H54 (cell line): Measurements from ENCODE around the gene RHOV.

ENCODE experiments used
- DNase-seq: peaks from one replicate; pipeline ENCODE4 v3.0.0; 2011; ENCODE audit warnings: low spot score, mixed read lengths; ENCODE audit not compliant: insufficient read length
- FAIRE-seq: peaks from 3 replicates; lab custom pipeline; 2011; peaks lifted over from hg19 to GRCh38; lab: Jason Lieb, UNC
- POLR2A ChIP-seq: IDR thresholded peaks from 2 replicates; pipeline ENCODE4 v1.6.1; 2011; ENCODE audit warnings: low read depth, mild to moderate bottlenecking, low read length

RHOV gene, protein sequence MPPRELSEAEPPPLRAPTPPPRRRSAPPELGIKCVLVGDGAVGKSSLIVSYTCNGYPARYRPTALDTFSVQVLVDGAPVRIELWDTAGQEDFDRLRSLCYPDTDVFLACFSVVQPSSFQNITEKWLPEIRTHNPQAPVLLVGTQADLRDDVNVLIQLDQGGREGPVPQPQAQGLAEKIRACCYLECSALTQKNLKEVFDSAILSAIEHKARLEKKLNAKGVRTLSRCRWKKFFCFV

DNA sequence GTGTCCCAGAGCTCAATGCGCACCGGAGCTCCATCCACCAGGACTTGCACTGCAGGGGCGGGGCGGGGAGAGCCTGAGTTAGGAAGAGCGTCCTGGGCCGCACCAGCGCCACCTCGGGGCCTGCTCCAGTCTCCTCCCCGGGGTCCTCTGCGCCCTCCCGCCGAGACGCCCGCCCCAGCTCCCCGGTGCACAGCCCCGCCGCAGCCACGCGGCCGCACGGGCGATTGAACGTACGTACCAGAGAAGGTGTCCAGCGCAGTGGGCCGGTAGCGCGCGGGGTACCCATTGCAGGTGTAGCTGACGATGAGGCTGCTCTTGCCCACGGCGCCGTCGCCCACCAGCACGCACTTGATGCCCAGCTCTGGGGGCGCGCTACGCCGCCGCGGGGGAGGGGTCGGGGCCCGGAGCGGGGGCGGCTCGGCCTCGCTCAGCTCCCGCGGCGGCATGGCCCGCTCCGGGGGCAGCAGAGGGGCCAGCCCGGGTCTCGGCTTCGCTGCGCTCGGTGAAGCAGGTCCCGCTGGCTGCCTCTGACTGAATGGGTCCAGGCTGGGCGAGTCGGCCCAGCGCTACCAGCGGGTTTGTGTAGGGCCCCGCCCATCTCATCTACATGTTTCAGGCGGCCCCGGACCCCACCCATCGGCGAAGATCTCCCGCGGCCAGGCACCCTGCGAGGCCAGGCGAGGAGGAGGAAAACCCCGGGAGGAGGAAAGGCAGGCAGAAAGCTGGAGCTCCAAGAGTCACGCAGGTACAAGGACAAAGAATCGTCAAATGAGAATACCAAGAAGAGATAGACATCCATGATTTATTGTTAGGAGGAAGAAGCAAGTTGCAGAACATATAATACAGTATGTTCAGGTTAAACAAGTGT is at the start of gene RHOV:
TSS of gene RHOV (minus strand) at position 541 of the 868 bp plus-strand sequence. CDS start at position 446, 95 bp downstream.
- peak; percentile 73 for DNase-seq
- no peak for FAIRE-seq
- peak; percentile 30; the same call in 1 of the 2 replicates for TF ChIP-seq POLR2A

DNA sequence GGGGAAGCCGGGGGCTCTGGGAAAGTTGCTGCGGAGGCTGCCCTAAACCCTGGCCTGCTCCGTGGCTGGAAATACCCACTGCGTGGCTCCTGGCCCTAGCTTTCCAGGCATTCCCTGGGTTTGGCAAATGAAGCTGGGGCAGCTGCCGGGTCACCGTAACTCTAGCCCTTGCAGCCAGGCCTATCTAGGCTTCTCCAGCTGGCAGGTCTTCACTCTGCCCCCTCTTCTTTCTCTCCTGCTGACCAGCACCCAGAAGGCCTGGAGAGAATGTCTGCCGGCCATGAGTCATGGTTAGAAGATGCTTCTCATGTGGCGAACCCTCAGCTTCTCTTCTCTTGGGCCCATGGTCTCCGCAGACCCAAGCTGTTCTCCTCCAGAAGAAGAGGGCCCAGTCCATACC is 49.5 kb upstream of the RHOV start:
- DNase-seq: no peak
- TF ChIP-seq POLR2A: no peak
- FAIRE-seq: no peak

DNA sequence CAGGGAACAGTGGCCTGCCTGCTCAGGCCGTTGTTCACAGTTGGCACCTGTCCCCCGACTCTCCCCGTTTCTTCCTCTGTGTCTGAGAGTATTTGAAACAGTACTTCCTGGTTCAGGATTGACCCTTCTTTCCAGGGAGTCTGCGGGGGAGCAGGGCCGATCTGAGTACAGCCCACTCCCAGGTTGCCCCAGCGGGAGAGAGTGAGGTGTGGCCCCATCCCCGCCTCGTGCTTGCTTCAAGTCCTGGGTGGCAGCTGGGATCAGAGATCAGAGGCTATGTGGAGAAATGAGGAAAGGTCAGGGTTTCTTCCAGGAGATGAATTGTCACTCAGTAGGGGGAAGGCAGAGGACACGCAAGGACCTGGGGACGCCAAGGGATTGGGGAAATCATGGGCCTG is 48.6 kb upstream of the RHOV start:
- no peak for DNase-seq
- no peak for FAIRE-seq
- TF ChIP-seq POLR2A: no peak

DNA sequence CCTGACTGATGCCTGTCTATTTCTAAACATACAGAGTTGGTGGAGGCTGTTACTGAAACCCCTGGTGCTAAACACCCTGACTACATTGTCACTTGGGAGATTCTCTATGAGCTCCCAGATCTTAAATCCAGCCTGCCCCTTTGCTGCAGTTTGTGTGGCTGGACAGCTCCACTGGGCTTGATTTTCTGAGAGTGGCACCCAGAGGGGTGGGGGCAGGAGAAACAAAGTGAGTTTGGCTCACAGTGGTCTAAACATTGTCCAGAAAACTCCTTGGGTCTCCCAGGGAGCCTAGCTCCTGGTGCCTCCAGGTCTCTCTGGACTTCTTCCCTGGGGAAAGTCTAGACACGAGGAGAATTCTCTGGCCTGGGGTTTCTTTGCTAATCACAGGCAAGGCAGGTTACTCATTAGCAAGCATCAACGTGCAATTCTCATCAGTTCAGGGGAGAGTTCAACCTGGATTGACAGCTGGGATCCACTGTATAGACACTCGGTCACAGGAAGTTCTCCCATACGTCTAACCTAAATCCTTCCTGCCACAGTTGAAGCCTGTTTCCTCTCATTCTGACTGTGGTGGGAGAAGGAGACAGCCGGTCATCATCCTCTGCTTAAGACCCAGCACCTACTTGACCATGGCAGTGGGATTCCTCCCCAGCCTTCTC is 48.0 kb upstream of the RHOV start:
- FAIRE-seq (no peak), DNase-seq (no peak)
- TF ChIP-seq POLR2A: no peak

DNA sequence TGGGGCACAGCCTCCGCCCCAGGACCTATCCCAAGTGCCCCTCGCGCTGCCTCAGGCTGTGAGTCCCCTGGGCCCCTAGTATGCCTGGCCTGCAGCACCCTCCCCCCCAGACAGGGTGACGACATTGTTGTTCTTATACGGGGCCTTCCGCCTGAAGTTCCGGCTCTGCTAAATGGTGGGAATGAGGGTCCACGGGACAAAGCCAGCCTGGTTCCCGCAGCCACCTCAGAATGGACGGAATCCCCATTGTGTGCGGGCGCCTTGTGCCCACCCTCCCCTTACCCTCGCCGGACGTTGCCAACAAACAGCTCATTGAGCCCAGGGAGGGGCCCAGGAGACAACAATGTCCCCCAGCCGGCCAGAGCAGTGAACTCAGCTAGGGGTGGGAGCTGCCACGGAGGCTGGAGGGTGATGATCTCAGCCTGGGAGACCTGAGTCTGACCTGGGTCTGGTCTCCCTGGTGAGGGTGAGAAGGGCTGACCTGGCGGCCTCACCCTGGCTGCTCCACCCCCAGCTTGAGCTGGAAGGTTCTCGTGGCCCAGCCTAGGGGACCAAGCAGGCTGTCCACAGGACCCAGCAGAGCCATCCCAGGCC is 44.9 kb upstream of the RHOV start:
- no peak for FAIRE-seq
- TF ChIP-seq POLR2A: no peak
- no peak for DNase-seq

DNA sequence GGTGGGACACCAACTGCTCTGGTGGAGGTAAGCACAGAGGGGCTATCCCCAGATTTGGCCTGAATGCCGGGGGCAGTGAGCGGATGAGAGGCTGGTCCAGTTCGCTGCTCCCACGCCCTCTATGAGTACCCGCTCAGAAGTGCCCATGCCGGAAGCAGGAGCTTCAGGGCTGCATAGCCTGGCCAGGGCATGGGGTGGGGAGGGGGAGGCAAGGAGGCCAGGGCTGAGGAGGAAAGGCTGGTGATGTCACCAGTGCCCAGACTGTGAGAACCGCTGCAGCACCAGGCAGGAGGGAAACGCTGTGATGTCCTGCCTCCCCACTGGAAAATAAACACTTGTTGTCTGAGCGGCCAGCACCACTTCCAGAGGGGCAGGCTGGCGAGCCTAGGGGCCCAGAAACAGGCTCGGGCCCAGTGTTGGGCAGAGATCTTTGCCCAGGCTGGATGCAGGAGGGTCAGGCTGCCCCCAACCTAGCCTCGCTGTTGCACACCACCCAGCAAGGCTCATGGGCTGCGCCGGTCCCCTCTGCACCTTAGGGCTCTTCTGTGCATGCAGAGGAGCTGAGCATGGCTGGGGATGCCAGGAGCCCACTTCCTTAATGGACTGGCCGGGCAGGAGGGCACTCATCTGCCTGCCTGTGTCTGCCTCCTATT is 44.2 kb upstream of the RHOV start:
- DNase-seq (no peak), FAIRE-seq (no peak)
- no peak for TF ChIP-seq POLR2A

DNA sequence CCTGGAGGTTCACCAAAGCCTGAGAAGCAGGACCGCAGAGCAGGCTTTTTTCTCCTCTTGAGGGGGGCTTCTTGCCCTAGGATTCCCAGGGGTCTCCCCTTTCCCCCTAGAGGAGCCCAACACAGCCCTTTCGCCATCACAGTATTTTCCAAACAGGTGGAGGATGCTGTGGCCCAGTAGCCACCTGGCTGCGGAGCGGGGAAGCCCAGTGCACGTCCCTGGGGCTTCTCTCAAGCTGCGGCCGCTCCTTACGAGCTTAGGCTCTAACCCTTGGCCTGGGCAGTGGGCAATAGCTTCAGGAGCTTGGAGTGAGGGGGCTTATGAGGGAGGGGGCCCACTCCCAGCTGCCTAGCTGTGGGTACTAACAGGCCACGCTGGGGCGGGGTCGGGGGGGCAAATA is 43.6 kb upstream of the RHOV start:
- DNase-seq: no peak

DNA sequence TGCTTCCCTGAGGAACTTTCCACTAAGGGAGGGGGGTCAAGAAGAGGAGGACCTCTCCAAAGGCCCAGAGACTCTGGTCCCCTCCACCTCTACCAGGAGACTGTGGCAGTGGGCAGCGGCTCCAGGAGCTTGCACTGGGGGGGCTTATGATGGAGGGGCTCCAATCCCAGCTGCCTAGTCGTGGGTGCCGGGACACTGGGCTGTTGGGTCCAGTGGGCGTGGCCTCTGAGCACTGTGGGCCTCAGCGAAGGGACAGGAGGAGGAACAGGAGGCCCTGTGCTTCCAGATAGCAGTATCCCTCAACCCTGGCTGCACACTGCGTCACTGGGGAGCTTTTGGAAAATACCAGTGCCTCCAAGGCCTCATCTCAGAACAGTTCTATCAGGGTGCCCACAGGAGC is 41.6 kb upstream of the RHOV start:
- TF ChIP-seq POLR2A: no peak
- FAIRE-seq (no peak), DNase-seq (no peak)

More for the DNA sequence above, 43.6 kb upstream of the RHOV start:
- TF ChIP-seq POLR2A: no peak
- no peak for FAIRE-seq

DNA sequence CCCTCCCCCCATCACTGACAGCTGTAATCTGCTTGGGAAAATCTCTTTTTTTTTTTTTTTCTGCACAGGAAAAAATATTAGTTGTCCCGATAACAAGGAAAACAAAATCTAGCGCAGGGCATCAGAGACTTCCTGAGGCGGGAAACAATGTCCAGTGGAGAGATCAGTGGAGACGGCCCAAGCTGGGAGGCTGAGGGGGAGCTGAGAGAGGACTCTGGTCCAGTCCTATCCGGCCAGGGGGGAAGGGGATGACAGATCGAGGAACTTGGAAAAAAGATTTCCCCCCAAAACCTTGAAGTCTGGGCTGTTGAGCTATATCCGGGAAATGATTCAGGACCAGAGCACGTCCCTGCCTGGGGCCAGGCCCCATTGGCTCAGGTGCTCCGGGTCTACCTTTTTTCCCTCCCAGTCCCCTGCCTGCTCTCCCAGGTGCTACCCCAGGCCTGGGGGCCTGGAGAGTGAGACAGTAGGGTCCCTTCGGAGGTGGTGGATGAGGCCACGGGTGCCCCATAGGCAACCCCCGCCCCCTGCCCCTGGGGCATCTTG is 41.2 kb upstream of the RHOV start:
- DNase-seq: no peak
- FAIRE-seq: no peak
- no peak for TF ChIP-seq POLR2A

DNA sequence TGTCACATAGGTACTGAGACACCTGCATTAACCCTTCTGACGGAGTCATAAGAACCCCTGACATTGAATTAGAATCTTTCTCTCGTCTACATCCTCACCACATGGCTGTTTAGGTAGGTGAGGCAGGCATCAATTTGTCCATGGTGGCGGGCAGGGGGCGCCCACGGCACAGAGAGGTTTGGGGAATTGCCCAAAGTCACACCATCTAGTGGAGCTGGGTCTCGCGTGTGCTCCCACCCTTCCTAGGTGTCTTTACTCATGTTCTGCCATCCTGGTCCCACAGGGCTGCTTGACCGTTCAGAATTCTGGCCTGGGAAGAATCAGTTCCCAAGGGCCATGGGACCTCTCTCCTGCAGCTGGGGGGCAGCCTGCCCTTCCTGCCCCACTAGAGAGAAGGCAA is 40.5 kb upstream of the RHOV start:
- TF ChIP-seq POLR2A: no peak
- DNase-seq (no peak), FAIRE-seq (no peak)

DNA sequence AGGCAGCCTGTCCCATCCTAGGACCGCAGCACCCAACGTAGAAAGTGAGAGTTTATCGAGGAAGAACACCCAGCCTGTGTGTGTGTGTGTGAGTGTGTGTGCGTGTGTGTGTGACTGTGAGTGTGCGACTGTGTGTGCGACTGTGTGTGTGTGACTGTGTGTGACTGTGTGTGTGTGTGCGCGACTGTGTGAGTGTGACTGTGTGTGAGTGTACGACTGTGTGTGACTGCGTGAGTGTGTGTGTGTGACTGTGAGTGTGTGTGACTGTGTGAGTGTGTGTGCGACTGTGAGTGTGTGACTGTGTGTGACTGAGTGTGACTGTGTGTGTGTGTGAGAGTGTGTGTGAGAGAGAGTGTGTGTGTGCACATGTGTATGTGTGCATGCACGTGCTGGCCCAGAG is 40.0 kb upstream of the RHOV start:
- FAIRE-seq (no peak), DNase-seq (no peak)
- no peak for TF ChIP-seq POLR2A

DNA sequence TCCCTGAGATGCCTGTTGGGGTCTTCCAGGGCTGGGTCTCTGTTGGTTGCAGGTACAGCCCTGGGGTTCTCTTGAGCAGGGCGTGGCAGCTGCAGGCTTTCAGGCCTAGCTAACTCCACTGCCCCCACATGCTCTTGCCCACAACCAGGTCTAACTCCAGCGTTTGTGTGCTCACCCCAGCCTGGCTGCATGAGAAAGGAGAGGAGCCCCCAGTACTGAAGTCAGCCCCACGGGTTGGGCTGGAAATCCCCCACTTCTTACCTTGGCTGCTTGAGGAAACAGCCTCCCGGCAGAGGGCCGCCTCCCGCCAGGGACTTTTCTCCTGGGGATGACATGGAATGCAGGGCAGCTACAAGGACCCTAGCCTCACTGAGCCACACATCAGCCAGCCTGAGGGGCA is 38.4 kb upstream of the RHOV start:
- TF ChIP-seq POLR2A: no peak
- DNase-seq (no peak), FAIRE-seq (no peak)

DNA sequence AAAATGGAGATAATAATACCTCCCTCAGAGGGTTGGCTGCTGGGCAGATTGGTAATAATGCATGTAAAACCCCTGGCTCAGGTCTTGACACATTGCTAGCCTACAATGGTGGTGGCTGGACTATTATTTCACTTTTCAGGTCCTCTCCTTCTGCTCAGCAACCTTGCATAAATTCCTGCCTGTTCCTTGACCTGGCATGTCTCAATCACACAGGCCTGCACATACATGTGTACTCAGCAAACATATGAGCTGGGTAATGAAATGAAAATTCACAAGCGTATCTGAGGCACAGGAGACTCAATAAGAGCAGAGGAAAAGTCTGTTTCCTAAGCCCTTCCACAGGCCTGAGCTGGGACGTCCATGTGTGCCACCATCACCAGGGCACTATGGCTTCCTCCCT is 37.7 kb upstream of the RHOV start:
- TF ChIP-seq POLR2A: no peak
- no peak for FAIRE-seq
- DNase-seq: no peak
